Keratinocyte (primary cell): ENCODE results near the gene UNKL. TPM values are rescaled to one million over a fixed set of nuclear protein-coding genes. Genes with fewer than 3 reads are reported as not detected.

Experiments
- DNase-seq: peaks from one replicate; pipeline ENCODE4 v3.0.0-alpha.2; 2011; ENCODE audit warnings: low read depth, missing footprints, low spot score
- FAIRE-seq: peaks from 2 replicates; lab custom pipeline; 2011; peaks lifted over from hg19 to GRCh38; lab: Jason Lieb, UNC
- H2AFZ ChIP-seq: 2 replicates; pipeline ENCODE4 v1.6.0; 2012; ENCODE audit warnings: low read length, control low read depth, inconsistent platforms; ENCODE audit not compliant: control insufficient read depth
- H3K27ac ChIP-seq: 2 replicates; pipeline ENCODE4 v1.5.1; 2011; ENCODE audit warnings: low read length; ENCODE audit not compliant: control insufficient read depth, insufficient read depth
- H3K27me3 ChIP-seq: 3 replicates; pipeline ENCODE4 v1.6.0; 2011; ENCODE audit warnings: low read length; ENCODE audit not compliant: control insufficient read depth, insufficient read depth; ENCODE audit errors: extremely low read depth
- H3K36me3 ChIP-seq, 2 experiments: 2 replicates in 1 of 2; 3 replicates in 1 of 2; pipeline ENCODE4 v1.5.1; 2011; ENCODE audit warnings: low read length in 2 of 2, mild to moderate bottlenecking in 1 of 2; ENCODE audit not compliant: control insufficient read depth in 2 of 2, insufficient read depth in 2 of 2; ENCODE audit errors: extremely low read depth in 1 of 2
- H3K4me1 ChIP-seq: 3 replicates; pipeline ENCODE4 v1.5.1; 2011; ENCODE audit warnings: low read length; ENCODE audit not compliant: control insufficient read depth, insufficient read depth; ENCODE audit errors: extremely low read depth
- H3K4me2 ChIP-seq: 3 replicates; pipeline ENCODE4 v1.6.0; 2011; ENCODE audit warnings: low read depth, low read length; ENCODE audit not compliant: control insufficient read depth, insufficient read depth; ENCODE audit errors: extremely low read depth
- H3K4me3 ChIP-seq, 3 experiments: fragments of 200-600 bp in 1 of 3; sonication (generic) in 1 of 3; 2 replicates in 2 of 3; 3 replicates in 1 of 3; pipeline ENCODE4 v1.5.1; 2011 to 2016; ENCODE audit warnings: low read length in 3 of 3, mild to moderate bottlenecking in 3 of 3, control low read depth in 2 of 3, inconsistent platforms in 1 of 3, low read depth in 1 of 3, mixed read lengths in 1 of 3, mixed run types in 1 of 3, moderate library complexity in 1 of 3; ENCODE audit not compliant: control insufficient read depth in 2 of 3, insufficient read depth in 2 of 3; ENCODE audit errors: extremely low read depth in 1 of 3
- H3K79me2 ChIP-seq: 2 replicates; pipeline ENCODE4 v1.6.0; 2012; ENCODE audit warnings: low read length; ENCODE audit not compliant: control insufficient read depth, insufficient read depth
- H3K9ac ChIP-seq: 3 replicates; pipeline ENCODE4 v1.6.0; 2011; ENCODE audit warnings: low read length; ENCODE audit not compliant: control insufficient read depth, insufficient read depth; ENCODE audit errors: extremely low read depth
- H3K9me1 ChIP-seq: 3 replicates; pipeline ENCODE4 v1.6.0; 2011; ENCODE audit warnings: low read length; ENCODE audit not compliant: control insufficient read depth, insufficient read depth; ENCODE audit errors: extremely low read depth
- H3K9me3 ChIP-seq: 2 replicates; pipeline ENCODE4 v1.5.1; 2012; ENCODE audit warnings: low read depth, low read length; ENCODE audit not compliant: control insufficient read depth
- H4K20me1 ChIP-seq: 3 replicates; pipeline ENCODE4 v1.6.0; 2011; ENCODE audit warnings: low read length; ENCODE audit not compliant: control insufficient read depth, insufficient read depth; ENCODE audit errors: extremely low read depth
- EZH2 ChIP-seq: IDR thresholded peaks from one replicate; pipeline ENCODE4 v1.6.1; 2012; ENCODE audit warnings: inconsistent platforms, mild to moderate bottlenecking, low read length, moderate library complexity
- dilution Hi-C: fragments of 300-500 bp; cut with MboI; formaldehyde crosslinking; loops from one replicate; pipeline ENCODE4 v1.7.0; 2020; ENCODE audit warnings: low sequenced_read_pairs; ENCODE audit not compliant: extremely low pct_ligation_motif_present
- polyA plus RNA-seq, 5 experiments: library from polyadenylated mRNA; depleted of rRNA in 3 of 5; stranded (reverse) in 3 of 5; stranded (forward) in 1 of 5; unstranded in 1 of 5; fragments of >200 nt; gene quantifications; 1 replicate in 1 of 5; 2 replicates in 3 of 5; 3 replicates in 1 of 5; pipeline versions ENCODE4 v1.2.1 to v1.2.3, GENCODE V29; 2011 to 2012; ENCODE audit warnings: missing spikeins in 2 of 5, low read depth in 1 of 5, low replicate concordance in 1 of 5
- TF ChIP-seq, protein P1 (sequence below), 3 experiments: IDR thresholded peaks in 1 of 3; conservative IDR thresholded peaks in 1 of 3; optimal IDR thresholded peaks in 1 of 3; 2 replicates in 2 of 3; 3 replicates in 1 of 3; pipeline versions ENCODE3 to v1.5.1; 2011; ENCODE audit warnings: low read length in 3 of 3, mild to moderate bottlenecking in 3 of 3, moderate library complexity in 2 of 3, control low read depth in 1 of 3, inconsistent platforms in 1 of 3; ENCODE audit not compliant: insufficient read depth in 2 of 3; ENCODE audit errors: extremely low read depth in 1 of 3

UNKL gene
- polyA plus RNA-seq, 1 donor (not counting 4 experiments of a cell fraction or from before 2014, with no cell fraction given), result 2.3 TPM

GRCh38 chr16:1430214-1430758 lies 15.8 kb upstream of the UNKL start:
- H3K9ac ChIP-seq, result no peak overlapping the region
- no peaks in the 10 kb centered on the region for H4K20me1 ChIP-seq
- no peak overlapping the region for H3K4me2 ChIP-seq
- TF ChIP-seq EZH2, result no peak
- H3K36me3 ChIP-seq, result no peaks in the 10 kb centered on the region
- no peaks in the 10 kb centered on the region for H3K9me3 ChIP-seq
- dilution Hi-C loops, result no loop called here
- no peaks in the 10 kb centered on the region for H3K27me3 ChIP-seq
- DNase-seq, result no peak
- H3K79me2 ChIP-seq, result no peaks in the 10 kb centered on the region
- H3K27ac ChIP-seq, result no peak overlapping the region
- FAIRE-seq, result no peak
- no peaks in the 10 kb centered on the region for H3K4me1 ChIP-seq
- H3K9me1 ChIP-seq, result no peaks in the 10 kb centered on the region
- H3K4me3 ChIP-seq, result no peak overlapping the region
- no peak overlapping the region for H2AFZ ChIP-seq

GRCh38 chr16:1429631-1430030 lies 15.1 kb upstream of the UNKL start:
- no peak overlapping the region for H2AFZ ChIP-seq
- H3K9ac ChIP-seq, result no peak overlapping the region
- no peak overlapping the region for H3K4me3 ChIP-seq
- DNase-seq, result no peak
- H3K9me3 ChIP-seq, result no peaks in the 10 kb centered on the region
- no peaks in the 10 kb centered on the region for H3K27me3 ChIP-seq
- no peaks in the 10 kb centered on the region for H3K4me1 ChIP-seq
- H3K9me1 ChIP-seq, result no peaks in the 10 kb centered on the region
- H4K20me1 ChIP-seq, result no peaks in the 10 kb centered on the region
- H3K36me3 ChIP-seq, result no peaks in the 10 kb centered on the region
- dilution Hi-C loops, result no loop called here
- H3K4me2 ChIP-seq, result no peak overlapping the region
- H3K79me2 ChIP-seq, result no peaks in the 10 kb centered on the region
- no peak for FAIRE-seq
- no peak overlapping the region for H3K27ac ChIP-seq
- TF ChIP-seq, protein P1, sequence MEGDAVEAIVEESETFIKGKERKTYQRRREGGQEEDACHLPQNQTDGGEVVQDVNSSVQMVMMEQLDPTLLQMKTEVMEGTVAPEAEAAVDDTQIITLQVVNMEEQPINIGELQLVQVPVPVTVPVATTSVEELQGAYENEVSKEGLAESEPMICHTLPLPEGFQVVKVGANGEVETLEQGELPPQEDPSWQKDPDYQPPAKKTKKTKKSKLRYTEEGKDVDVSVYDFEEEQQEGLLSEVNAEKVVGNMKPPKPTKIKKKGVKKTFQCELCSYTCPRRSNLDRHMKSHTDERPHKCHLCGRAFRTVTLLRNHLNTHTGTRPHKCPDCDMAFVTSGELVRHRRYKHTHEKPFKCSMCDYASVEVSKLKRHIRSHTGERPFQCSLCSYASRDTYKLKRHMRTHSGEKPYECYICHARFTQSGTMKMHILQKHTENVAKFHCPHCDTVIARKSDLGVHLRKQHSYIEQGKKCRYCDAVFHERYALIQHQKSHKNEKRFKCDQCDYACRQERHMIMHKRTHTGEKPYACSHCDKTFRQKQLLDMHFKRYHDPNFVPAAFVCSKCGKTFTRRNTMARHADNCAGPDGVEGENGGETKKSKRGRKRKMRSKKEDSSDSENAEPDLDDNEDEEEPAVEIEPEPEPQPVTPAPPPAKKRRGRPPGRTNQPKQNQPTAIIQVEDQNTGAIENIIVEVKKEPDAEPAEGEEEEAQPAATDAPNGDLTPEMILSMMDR (optimal IDR thresholded peaks at IDR 0.05 in 1 of 3, IDR thresholded peaks at IDR 0.05 in 1 of 3, conservative IDR thresholded peaks at IDR 0.05 in 1 of 3; ENCODE audit: extremely low read depth in 1 of 3, insufficient read depth in 2 of 3, low read length in 3 of 3), result no peak
- no peak for TF ChIP-seq EZH2

DNA sequence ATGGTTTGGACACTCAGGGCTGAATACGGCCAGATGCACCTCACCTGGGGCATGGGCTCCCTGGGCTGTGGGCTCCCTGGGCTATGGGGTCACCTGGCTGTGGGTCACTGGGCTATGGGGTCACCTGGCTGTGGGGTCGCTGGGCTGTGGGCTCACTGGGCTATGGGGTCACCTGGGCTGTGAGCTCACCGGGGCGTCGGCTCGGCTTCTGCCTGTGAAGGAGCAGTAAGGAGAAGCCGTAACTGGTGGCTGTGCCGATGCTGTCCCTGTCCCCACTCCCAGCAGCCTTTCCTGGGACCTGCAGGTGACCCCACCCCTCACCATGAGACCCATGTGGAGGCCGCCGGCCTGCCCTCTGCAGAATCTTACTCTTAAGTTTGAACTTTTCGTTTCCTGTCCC lies 14.5 kb upstream of the UNKL start:
- Histone ChIP-seq H3K4me1 (no peaks in the 10 kb centered on the region), H3K79me2 (no peaks in the 10 kb centered on the region), H2AFZ (no peak overlapping the region), H4K20me1 (no peaks in the 10 kb centered on the region), H3K27me3 (no peaks in the 10 kb centered on the region), H3K9me3 (no peaks in the 10 kb centered on the region), H3K4me2 (no peak overlapping the region), H3K9ac (no peak overlapping the region), H3K36me3 (no peaks in the 10 kb centered on the region), H3K4me3 (no peak overlapping the region), H3K27ac (no peak overlapping the region), H3K9me1 (no peaks in the 10 kb centered on the region)
- no peak for FAIRE-seq
- DNase-seq, result no peak
- dilution Hi-C loops, result no loop called here
- TF ChIP-seq EZH2, result no peak
- TF ChIP-seq, protein P1 (optimal IDR thresholded peaks at IDR 0.05 in 1 of 3, IDR thresholded peaks at IDR 0.05 in 1 of 3, conservative IDR thresholded peaks at IDR 0.05 in 1 of 3; ENCODE audit: extremely low read depth in 1 of 3, insufficient read depth in 2 of 3, low read length in 3 of 3), result no peak
